PFSK-1 (cell line): ENCODE data around the gene GNG12. TPM values are rescaled to one million over a fixed set of nuclear protein-coding genes. Genes with fewer than 3 reads are reported as not detected.

ENCODE experiments used
- FOXP2 ChIP-seq: optimal IDR thresholded peaks from 2 replicates; pipeline ENCODE3; 2011; ENCODE audit warnings: borderline replicate concordance, control low read depth, inconsistent platforms; ENCODE audit not compliant: insufficient read depth; ENCODE audit errors: extremely low read length, extremely low read depth
- POLR2AphosphoS5 ChIP-seq: IDR thresholded peaks from 2 replicates; pipeline ENCODE4 v1.6.1; 2012; ENCODE audit warnings: low read depth, mild to moderate bottlenecking, control low read depth, low read length, moderate library complexity
- SIN3A ChIP-seq: IDR thresholded peaks from 2 replicates; pipeline ENCODE4 v1.6.1; 2012; ENCODE audit warnings: mild to moderate bottlenecking, low read length, moderate library complexity, borderline replicate concordance; ENCODE audit not compliant: insufficient read depth
- TAF1 ChIP-seq: IDR thresholded peaks from 2 replicates; pipeline ENCODE4 v1.6.1; 2012; ENCODE audit warnings: low read length, control low read depth, borderline replicate concordance; ENCODE audit not compliant: insufficient read depth
- polyA plus RNA-seq: library from polyadenylated mRNA; unstranded; fragments of >200 nt; gene quantifications from one replicate; pipeline ENCODE4 v1.2.1, GENCODE V29; 2012; ENCODE audit warnings: low read depth, missing spikeins; ENCODE audit not compliant: insufficient read length
- TF ChIP-seq, protein P1 (sequence below), 2 experiments: IDR thresholded peaks; 2 replicates each; pipeline versions ENCODE4 v1.6.1 to v1.8.0; 2011 to 2012; ENCODE audit warnings: low read depth in 2 of 2, low read length in 2 of 2, control low read depth in 1 of 2, inconsistent platforms in 1 of 2, mild to moderate bottlenecking in 1 of 2, moderate library complexity in 1 of 2; ENCODE audit not compliant: insufficient read depth in 1 of 2

The GNG12 gene
- polyA plus RNA-seq: 2.1 TPM

DNA sequence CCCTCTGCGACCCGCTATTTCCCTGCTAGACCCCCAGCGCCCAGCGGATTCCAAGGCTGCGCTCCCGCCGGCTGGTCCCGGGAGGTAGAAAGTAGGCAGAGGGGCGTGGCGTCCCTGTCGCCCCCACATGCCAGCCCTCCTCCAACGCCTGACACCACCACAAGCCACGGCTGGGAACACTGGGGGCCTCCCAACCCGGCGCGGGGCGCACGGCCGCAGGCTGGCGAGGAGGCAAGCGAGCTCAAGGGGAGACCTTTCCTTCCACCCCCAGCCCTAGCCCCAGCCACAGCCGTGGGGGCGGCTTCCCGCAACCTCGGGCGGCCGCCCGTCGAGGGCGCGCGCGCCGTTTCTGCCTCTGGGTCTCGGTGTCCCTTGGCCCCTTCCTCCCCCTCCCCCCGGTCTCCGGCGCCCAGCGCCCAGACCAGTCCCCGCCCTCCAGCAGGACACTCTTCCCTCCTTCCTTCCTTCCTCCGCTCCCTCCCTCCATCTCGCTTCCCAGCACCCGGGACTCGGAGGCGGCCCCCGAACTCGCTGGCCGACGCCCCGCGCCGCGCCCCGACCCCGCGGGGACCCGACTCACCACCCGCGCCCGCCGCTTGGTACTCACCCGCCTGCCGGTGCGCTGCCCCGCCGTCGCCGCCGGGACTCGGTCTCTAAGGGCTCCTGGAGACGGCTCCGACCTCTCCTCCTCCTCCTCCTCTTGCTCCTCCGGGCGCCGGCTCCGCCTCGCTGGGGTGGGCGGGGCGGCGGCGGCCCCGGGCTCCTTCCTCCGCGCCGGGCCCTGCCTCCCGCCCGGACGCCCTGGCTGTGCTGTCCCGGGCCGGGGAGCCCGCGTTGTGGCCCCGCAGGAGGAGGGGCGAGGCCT is at the start of gene GNG12:
Gene GNG12, minus strand, starts transcription at position 731 of the 865 bp plus-strand sequence. CDS start 125,781 bp downstream, outside the sequence.
- no peak for TF ChIP-seq SIN3A
- no peak for TF ChIP-seq FOXP2
- TF ChIP-seq POLR2AphosphoS5: no peak
- TF ChIP-seq TAF1: no peak
- TF ChIP-seq, protein P1, sequence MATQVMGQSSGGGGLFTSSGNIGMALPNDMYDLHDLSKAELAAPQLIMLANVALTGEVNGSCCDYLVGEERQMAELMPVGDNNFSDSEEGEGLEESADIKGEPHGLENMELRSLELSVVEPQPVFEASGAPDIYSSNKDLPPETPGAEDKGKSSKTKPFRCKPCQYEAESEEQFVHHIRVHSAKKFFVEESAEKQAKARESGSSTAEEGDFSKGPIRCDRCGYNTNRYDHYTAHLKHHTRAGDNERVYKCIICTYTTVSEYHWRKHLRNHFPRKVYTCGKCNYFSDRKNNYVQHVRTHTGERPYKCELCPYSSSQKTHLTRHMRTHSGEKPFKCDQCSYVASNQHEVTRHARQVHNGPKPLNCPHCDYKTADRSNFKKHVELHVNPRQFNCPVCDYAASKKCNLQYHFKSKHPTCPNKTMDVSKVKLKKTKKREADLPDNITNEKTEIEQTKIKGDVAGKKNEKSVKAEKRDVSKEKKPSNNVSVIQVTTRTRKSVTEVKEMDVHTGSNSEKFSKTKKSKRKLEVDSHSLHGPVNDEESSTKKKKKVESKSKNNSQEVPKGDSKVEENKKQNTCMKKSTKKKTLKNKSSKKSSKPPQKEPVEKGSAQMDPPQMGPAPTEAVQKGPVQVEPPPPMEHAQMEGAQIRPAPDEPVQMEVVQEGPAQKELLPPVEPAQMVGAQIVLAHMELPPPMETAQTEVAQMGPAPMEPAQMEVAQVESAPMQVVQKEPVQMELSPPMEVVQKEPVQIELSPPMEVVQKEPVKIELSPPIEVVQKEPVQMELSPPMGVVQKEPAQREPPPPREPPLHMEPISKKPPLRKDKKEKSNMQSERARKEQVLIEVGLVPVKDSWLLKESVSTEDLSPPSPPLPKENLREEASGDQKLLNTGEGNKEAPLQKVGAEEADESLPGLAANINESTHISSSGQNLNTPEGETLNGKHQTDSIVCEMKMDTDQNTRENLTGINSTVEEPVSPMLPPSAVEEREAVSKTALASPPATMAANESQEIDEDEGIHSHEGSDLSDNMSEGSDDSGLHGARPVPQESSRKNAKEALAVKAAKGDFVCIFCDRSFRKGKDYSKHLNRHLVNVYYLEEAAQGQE (IDR thresholded peaks at IDR 0.05; ENCODE audit: insufficient read depth in 1 of 2, low read depth in 2 of 2, low read length in 2 of 2): no peak

DNA sequence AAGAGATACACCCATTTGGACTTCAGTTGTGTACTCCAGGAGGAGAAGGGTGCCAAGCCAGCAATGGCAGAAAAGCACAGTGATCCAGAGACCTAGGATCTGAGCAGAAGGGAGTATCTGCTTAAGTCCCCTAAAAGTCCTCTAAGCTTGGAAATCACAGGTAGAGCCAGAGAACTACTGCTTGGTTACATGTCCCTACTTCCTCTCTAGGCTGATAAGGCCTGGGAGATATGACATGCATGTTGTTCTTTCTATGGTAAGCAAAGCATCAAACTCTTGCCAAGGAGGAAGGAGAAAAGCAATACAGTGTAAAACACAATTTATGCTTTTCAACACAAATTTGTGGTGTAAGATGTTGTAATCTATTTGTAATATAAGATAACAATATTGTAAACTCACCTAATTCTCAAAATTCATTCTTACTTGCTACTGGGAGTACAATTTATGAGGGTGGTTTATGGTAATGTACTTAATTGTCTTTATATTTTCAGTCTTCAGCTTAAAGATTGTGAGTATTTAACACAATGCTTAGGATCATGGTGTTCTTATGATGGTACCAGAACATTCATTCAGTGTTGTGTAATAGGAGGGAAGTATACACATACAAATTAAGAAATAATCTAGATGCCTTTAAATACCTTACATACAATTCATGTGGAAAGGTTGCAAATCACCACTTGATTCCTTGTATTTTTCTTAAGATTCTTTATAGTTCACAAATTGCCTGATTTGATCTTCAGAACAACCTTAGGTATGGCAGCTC is 49.1 kb upstream of the GNG12 start:
- TF ChIP-seq FOXP2: no peak
- TF ChIP-seq, protein P1 (IDR thresholded peaks at IDR 0.05; ENCODE audit: insufficient read depth in 1 of 2, low read depth in 2 of 2, low read length in 2 of 2): no peak
- no peak for TF ChIP-seq SIN3A
- TF ChIP-seq TAF1: no peak
- TF ChIP-seq POLR2AphosphoS5: no peak

DNA sequence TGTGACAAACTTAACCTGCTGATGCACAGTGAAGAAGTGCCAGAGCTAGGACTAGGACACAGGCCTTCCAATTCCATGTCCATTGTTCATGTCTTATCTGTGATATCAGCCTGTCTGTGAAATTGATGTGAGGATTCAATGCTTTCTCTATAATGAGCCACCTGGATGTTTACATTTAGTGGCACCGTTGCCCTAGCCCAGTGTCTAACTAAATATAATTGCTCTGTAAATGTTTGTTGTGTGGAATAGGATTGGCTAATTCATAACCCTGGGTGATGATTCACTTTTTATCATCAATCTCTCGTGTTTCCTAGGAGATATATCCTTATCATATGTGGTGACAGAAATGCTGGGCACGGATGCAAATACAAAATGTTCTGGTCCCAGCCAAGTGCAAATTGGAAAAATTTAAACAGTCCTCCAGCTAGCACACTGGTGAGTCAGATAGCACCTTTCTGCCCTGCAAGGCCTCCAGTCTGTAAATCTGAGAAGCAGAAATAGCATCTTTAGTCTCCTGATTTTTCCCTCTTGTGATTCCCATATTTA is 46.9 kb upstream of the GNG12 start:
- no peak for TF ChIP-seq SIN3A
- TF ChIP-seq, protein P1 (IDR thresholded peaks at IDR 0.05; ENCODE audit: insufficient read depth in 1 of 2, low read depth in 2 of 2, low read length in 2 of 2): no peak

DNA sequence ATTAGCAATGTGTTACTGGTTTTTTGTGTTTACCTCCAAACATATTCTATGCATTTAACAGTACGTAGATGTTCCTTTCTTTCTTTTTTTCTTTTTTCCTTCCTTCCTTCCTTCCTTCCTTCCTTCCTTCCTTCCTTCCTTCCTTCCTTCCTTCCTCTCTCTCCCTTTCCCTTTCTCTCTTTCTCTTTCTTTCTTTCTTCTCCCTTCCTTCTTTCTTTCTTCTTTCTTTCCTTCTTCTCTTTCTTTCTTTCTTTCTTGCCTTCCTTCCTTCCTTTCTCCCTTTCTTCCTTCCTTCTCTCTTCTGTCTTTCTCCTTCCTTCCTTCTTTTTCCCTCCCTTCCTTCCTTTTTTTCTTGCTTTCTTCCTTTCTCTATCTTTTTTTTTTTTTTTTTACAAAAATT is 46.2 kb upstream of the GNG12 start:
- TF ChIP-seq POLR2AphosphoS5: no peak
- TF ChIP-seq SIN3A: no peak
- TF ChIP-seq, protein P1 (IDR thresholded peaks at IDR 0.05; ENCODE audit: insufficient read depth in 1 of 2, low read depth in 2 of 2, low read length in 2 of 2): no peak
- TF ChIP-seq FOXP2: no peak
- no peak for TF ChIP-seq TAF1
